ENCODE results near the gene PANX1.

The PANX1 gene

GRCh38 chr11:94129512-94130297 lies 1.1 kb downstream of the PANX1 start:
- no peak for DNase-seq

DNA sequence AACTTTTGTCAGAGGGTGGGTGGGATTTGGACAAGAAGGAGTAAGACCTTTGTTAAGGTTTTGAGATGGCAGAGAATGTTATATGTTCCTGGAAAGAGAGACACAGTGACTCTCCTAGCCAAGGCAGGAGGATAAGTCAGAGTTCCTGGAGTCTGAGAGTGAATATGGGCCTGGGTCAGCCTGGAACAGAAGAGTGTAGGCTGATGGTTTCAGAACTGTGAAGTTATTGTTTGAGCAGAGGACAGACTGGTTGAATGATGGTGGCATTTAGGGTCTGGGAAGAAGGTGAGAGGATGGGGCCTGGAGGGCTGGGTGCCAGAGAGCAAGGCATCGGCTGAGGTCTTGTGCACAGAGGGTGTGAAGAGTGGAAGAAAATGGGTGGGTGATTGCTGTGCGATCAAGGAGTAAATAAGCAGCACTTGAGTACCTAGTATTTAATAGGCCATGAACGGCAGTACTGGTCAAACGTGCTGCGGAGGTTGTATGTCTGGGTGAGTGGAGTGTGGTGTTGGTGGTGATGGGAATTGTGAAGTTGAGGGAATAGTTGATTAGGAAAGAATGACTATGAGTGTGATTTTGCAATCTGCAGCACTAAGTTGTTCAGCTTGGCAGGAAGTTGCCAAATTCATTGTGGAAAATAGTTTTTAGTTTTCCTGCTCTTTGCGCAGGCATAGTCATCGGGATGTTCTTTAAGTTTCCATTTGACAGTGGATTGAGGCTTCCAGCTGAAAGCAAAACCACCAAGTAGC lies 1.8 kb downstream of the PANX1 start:
- no peak for DNase-seq

DNA sequence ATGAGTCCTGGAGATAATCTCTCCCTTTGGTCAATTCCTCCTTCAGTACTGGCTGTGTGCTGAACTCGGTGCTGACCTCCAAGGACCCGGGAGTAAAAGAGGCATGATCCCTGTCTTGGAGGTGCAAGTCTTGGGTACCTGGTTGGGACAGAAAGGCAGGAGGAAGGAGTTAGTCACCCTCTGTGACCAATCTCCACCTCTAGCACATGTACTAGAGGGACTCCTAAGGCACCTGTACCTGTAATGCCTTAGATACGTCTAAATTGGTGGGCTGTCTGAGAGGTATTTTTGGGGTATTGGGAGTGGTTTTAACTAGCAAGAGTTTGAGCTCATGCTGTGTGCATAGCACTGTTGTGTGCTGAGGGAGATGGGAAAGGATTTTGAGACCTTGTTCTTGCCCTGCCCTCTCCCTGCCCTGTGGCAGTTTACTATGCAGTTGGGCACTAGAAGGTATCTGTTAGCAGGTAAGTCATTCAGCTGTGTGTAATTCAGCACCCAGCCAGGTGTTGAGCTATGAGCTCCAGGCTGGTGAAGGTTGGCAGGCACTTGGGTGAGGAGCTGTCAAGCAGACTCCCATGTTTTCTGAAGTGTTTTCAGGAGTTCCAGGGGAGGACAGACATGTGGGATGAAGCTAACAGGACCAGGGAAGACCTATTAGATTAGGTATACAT lies 2.5 kb downstream of the PANX1 start:
- DNase-seq, result no peak

DNA sequence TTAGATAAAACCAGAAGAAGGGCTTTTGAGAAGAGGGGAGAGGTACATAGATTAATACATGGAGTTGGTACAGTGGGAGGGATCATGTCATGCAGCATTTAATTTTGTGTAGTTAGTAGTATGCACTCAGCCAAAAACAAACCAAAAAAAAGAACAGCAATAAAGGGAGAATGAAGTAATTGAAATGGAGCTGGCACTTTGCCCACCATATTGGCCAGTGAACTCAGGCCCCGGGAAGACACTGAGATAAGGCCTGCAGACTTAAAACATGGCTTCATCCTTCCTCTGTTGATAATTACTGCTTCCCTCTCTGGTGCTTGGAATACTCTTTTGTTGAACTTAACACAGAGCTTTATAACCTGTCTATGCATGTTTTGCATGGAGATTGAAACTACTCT lies 3.1 kb downstream of the PANX1 start:
- no peak for DNase-seq

- no peak for DNase-seq
These were observed 3.5 kb downstream of the PANX1 start for GRCh38 chr11:94132152-94132558.

- no peak for DNase-seq
These were observed 4.3 kb downstream of the PANX1 start for GRCh38 chr11:94132823-94133408.

- DNase-seq, result no peak
These were observed 5.1 kb downstream of the PANX1 start for GRCh38 chr11:94133752-94134151.

DNA sequence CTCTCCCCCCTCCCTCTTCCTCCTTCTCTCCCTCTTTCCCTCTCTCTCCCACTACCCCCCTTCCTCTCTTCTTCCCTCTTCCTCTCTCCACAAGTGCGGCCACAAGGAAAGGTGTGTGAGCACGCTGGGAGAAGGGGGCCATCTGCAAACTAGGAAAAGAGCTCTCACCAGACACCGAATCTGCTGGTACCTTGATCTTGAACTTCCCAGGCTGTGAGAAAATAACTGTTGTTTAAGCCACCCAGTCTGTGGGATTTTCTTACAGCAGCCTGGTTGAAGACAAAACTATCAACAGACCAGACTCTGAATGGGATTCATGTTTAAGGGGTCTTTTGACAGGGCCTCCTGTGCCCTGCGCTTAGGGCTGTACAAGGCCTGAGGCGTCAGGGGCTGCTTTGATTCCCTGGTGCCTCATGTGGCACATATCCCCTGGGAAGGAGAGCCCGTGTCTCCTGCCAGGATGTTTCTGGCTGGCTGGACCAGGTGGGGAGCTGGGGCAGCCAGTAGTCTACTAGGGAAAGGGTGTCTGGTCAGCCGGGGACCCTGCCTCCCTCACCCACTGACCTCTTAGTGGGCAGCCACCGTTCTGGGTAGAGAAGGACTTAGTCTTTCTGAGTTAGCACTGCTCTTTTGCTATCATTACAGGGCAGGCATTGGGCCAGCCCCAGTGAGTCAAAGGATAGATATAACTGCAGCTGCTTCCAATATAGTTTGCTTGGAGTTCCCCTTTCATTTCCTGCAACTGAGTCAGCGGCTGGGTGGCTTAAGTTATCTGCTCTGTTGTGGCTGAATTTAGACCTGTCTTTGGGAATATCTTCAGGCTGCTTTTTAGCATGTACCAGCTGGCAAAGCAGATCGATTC lies 6.2 kb downstream of the PANX1 start:
- DNase-seq, result no peak

- DNase-seq, result no peak
These were observed 10.8 kb downstream of the PANX1 start for GRCh38 chr11:94139416-94139815.

DNA sequence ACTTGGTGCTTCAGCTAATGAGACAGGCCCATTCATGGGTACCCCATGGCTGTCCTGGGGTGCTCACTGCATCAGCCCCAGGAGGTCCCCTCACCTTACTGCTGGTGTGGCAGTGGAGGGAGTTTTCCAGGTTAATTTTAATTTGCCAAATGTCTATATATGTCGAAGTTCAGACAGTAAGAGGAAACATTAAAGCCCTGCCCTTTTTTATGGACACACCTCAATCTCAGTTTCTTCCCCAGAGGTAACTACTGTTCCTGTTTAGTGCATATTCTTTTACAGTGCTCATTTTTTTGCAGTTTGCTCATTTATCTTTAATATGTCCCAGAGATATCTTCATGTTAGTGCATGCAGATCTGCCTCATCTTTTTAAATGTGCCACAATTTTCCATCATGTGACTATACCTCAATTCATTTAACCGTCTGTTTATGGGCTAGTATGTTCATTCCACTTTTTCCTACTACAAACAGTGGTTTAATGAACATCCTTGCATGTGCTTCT lies 11.6 kb downstream of the PANX1 start:
- no peak for DNase-seq

DNA sequence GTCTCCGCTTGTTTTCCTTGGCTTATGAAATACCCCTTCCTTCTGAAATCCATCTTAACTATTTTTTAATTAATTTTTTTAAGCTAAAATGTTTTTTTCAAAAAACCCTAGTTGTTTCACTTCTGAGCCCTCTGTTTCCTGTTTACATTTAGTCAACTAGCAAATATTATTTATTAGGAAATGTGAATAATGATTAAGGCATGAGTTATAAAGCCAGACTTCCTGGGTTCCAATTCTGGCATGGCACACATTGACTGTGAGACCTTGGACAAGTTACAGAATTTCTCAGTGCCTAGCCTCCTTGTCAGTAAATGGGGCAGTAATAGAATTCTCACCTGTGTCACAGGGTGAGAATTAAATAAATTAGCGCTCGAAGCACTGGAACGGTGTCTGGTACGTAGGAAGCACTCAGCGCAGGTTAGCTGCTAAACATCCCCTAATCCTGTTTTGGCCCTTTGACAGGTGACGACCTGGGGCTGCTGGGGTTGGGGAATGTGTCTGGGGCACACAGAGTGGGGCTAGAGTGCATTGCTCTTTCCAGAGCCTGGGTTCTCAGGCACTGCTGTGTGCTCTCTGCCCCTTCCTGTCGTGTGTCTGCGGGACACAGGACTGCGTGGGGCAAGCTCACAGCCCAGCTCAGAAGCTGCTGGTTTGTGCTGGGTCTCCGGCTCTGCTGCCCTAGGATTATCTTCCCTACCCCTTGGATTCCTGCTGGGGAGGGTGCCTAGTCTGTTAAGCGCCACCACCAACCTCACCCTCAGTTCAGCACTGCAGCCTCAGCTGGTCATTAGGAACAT lies 13.1 kb downstream of the PANX1 start:
- DNase-seq, result no peak

DNA sequence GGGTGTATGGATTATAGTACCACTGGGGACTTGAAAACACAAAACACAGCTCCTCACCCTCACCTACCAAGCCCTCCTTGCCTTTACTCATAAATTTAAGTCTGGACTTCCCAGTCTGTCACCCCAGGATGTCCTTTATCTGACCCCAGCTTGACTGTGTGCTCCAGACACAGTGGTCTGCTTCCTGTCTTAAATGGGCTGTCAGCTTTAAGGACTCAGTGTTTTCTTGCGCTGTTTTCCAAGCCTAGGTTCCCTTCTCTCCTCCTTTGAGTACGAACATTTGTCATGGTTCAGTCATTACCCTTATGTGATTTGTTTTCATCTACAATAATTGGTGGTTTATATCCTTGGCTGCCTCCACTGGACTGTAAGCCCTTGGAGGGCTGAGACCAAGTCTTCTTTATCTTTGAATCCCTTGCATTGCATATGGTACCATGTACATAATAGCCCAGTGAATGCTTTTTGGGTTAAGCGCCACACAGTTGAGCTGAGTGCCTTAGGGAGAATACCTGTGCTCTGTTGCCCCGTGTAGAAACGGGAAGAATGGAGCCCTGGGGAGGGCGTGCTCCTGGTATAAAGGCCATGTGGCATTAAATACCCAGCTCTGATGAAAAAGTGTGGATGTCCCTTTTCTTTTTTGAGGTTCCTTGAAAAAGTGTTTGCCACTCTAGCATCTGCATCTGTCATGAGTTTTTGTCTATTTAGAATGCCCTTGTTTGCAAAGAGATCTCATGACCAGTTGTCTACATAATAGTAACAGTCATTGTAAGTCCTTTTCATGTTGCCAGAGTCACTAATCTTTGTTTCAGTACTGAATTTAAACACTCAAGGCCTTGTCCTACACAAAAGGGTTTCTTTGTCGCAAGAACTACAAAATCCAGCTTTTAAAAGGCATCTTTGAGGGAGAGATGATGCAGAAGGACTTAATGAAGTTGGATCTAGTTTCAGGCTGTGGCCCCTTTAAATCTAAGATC lies 14.0 kb downstream of the PANX1 start:
- DNase-seq, result no peak

DNA sequence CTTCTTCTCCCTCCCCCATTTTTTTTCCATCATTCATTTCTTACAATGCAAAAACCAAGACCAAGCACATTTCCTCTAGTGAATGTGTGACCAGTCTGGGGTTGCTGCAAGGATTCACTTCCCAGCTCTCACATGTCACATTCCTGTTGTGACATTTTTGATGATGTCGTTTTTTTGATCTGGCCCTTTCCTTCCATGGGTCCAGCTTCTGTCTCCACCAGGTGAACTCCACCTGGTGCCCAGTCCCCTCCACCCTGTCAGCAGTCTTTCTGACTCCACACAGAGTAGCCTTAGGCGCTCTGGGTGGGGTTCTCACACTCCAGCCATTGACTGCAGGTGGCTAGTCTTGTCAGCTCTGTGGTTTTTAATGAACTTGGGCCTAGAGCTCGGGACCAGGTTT lies 15.6 kb downstream of the PANX1 start:
- no peak for DNase-seq

DNA sequence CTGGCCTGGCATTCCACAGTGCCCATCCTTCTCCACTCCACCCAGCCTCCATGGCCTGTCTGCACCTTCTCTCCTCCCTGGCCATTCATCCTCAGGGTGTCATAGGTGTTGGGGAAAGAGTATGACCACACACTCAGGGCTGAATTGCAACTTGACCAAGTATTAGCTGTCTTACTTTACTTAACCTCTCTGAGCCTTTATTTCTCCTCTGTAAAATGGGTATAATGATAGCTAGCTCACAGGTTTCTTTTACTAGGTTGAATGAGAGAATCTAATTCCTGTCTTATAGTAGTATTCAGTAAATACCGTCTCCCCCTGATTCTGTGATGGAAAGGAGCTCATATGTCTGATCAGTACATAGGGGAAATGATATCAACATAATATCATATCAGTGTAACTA lies 16.0 kb downstream of the PANX1 start:
- no peak for DNase-seq

GRCh38 chr11:94145431-94145830 lies 16.8 kb downstream of the PANX1 start:
- DNase-seq, result no peak

DNA sequence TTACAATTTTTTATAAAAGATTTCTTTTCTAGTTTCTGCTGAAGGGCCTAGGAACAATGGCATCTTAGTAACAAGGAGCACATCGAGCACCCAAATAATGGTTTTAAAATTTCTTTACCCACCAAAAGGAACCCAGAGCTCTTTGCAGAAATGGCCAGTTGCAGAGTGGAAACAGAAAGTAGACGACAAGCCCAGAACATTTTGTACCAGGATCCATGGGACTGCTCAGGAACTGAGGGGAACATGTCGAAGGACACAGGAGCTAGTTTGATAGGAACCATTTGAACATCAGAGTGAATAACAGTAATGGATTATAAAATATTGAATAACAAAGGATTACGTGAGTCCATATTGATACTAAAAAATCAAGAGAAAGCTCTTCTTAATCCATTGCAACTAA lies 17.3 kb downstream of the PANX1 start:
- DNase-seq, result no peak

DNA sequence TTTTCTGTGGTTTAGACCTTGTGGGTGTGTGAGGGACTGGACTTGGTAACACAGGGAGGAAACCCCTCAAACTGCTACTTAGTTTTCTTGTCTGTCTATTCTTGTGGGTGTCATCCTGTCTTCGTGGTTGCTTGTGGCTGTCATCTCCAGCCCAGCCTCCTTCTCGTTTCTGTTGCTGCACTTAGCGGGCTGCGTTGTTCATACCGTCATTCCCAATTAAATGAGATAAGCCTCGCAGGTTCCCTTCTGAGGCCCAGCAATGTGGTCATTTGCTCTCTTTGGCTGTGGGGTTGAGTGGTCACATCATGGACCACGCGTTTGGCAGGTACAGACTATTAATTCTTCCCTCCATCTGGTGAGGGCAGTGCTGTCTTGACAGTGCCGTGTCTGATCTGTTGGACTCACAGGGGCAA lies 18.8 kb downstream of the PANX1 start:
- no peak for DNase-seq

GRCh38 chr11:94148189-94148588 lies 19.5 kb downstream of the PANX1 start:
- DNase-seq, result no peak

DNA sequence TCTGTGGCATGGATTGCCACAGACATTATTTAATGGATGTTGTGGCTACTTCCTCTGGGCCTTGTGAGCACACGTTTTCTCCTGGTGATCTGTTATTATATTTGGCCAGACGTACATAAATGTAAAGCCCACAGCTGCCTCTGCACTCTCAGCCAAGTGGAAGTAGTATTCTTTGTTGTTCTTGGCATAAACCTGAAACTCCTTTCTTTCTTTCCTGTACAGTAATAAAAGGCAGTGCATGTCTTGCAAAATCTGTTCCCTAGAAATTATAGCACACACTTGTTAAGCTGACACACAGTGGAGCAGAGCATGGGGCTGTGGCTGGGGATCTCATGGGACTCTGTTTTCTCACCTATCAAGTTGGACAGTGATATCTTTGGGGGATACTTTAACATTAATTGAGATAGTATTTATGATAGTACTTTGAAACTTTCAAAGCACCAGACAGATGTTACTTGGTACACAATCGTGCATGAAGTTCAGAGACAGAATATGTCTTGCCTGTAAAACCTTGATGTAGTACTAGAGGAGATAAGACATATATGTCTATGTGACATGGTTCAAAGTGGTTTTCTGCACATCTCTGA lies 20.9 kb downstream of the PANX1 start:
- no peak for DNase-seq

DNA sequence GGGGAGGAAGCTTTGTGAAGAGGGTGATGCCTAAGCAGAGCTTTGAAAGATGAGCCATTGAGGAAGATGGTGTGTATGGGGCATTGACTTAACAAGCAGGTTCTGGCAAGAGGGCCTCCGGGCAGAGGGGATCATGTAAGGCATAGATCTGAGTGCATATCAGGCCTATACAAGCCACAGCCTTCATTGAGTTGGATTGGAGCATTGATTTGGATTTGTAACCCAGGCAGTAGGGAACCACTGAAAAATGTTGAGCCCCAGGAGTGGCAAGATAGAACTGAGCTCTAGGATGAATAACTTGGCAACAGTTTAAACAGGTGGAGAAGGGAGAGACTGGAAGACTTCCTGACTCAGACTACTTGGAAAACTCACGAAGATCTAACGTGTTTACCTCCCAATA lies 21.4 kb downstream of the PANX1 start:
- no peak for DNase-seq

Measured in NCI-H187 (cell line).